ENCODE measurements around the gene RAET1G.
A peak's percentile ranks its signal among the peaks of the same experiment; 100 is the strongest.

DNA sequence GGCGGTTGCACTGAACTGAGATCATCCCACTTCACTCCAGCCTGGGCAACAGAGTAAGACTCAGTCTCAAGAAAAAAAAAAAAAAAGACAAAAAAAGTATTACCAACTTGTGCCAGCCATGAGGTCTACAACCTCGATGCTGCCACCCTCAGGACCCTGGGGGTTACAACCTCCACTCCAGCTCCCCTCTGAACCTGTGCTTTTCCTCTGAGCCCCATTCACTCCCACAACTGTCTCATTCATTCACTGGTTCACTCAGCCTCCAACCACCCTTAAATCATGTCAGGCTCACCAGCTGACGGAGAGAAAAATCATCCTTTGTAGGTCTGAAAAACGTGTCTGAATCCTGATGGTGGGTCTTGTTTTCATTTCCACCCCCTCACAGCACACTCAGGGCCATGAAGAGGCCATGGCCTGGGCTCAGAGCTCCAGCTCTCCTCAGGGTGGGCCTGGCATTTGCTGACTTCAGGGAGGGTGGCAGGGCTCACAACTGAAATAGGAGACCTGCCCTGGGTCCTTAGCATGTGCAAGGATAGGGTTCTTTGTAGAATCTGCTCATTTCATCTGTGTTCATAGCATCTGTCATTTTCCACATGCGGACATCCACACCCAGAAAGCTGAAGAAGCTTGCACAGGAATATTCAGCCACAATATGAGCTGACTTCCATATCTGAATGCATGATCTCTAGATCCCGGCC is 39.0 kb upstream of the RAET1G start:
- TF ChIP-seq, protein P1, sequence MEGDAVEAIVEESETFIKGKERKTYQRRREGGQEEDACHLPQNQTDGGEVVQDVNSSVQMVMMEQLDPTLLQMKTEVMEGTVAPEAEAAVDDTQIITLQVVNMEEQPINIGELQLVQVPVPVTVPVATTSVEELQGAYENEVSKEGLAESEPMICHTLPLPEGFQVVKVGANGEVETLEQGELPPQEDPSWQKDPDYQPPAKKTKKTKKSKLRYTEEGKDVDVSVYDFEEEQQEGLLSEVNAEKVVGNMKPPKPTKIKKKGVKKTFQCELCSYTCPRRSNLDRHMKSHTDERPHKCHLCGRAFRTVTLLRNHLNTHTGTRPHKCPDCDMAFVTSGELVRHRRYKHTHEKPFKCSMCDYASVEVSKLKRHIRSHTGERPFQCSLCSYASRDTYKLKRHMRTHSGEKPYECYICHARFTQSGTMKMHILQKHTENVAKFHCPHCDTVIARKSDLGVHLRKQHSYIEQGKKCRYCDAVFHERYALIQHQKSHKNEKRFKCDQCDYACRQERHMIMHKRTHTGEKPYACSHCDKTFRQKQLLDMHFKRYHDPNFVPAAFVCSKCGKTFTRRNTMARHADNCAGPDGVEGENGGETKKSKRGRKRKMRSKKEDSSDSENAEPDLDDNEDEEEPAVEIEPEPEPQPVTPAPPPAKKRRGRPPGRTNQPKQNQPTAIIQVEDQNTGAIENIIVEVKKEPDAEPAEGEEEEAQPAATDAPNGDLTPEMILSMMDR (conservative IDR thresholded peaks at IDR 0.05; ENCODE audit: low read length), result peak; percentile 72
- no peak for TF ChIP-seq EZH2phosphoT487 (IDR thresholded peaks at IDR 0.05; ENCODE audit: borderline replicate concordance, low read depth, low read length)

All from OCI-LY7 (cell line).